GM12878 (cell line): ENCODE results near the gene DLGAP5. TPM values are rescaled to one million over a fixed set of nuclear protein-coding genes. Genes with fewer than 3 reads are reported as not detected.

Experiments
- CUX1 ChIP-seq: IDR thresholded peaks from 2 replicates; pipeline ENCODE4 v1.6.1; 2012; ENCODE audit warnings: improper control_type of control experiment, low read depth, low read length; ENCODE audit not compliant: insufficient replicate concordance
- MEF2A ChIP-seq: IDR thresholded peaks from 2 replicates; pipeline ENCODE4 v1.6.1; 2011; ENCODE audit warnings: low read depth, mild to moderate bottlenecking, low read length, moderate library complexity; ENCODE audit not compliant: insufficient read depth
- REST ChIP-seq: IDR thresholded peaks from 2 replicates; pipeline ENCODE4 v1.6.1; 2012; ENCODE audit warnings: mild to moderate bottlenecking, low read depth, low read length
- USF1 ChIP-seq: IDR thresholded peaks from 2 replicates; pipeline ENCODE4 v1.6.1; 2011; ENCODE audit warnings: borderline replicate concordance, low read depth, mild to moderate bottlenecking, moderate library complexity, mixed read lengths, low read length; ENCODE audit not compliant: insufficient read depth; ENCODE audit errors: extremely low read length
- ZBED1 ChIP-seq: IDR thresholded peaks from 2 replicates; pipeline ENCODE4 v1.6.1; 2016; ENCODE audit warnings: borderline replicate concordance
- ZBTB11 ChIP-seq: fragments of 450-650 bp; formaldehyde crosslinking; IDR thresholded peaks from 2 replicates; pipeline ENCODE4 v1.5.0; 2022; ENCODE audit warnings: mild to moderate bottlenecking, missing genetic modification characterization
- polyA plus RNA-seq, 11 experiments: library from polyadenylated mRNA; depleted of rRNA in 4 of 11; unstranded in 6 of 11; stranded (reverse) in 5 of 11; fragments of >200 nt; fragmentation: Nextera tagmentation in 4 of 11; fragmentation: Illumina TruSeq in 1 of 11; extraction: Ambion mirVana in 4 of 11; extraction: Trizol in 1 of 11; gene quantifications; 1 replicate in 1 of 11; 2 replicates in 10 of 11; pipeline versions ENCODE4 v1.2.1 to v1.2.3, GENCODE V29; 2011 to 2016; ENCODE audit warnings: inconsistent platforms in 2 of 11, missing spikeins in 2 of 11, low read depth in 1 of 11
- total RNA-seq, 4 experiments: library from RNA; depleted of rRNA in 3 of 4; stranded (reverse); fragments of >200 nt in 3 of 4; fragmentation: Illumina TruSeq in 1 of 4; extraction: Trizol in 1 of 4; gene quantifications; 2 replicates each; pipeline versions ENCODE4 v1.2.1 to v1.2.3, GENCODE V29; 2013 to 2021

The DLGAP5 gene
- total and polyA plus RNA-seq, 10 of the 15 experiments (the other 5 are each of a cell fraction or from before 2014, with no cell fraction given), result 40.9 to 106 (median 67.6) TPM

- TF ChIP-seq CUX1 (no peak), ZBED1 (no peak), MEF2A (no peak), ZBTB11 (CRISPR knock-in tag) (no peak), REST (no peak), USF1 (no peak)
- TF ChIP-seq, all 136 proteins: peak for 43
Measured at GRCh38 chr14:55191203-55192053, at the start of gene DLGAP5 (continued).
